Loucy (cell line): ENCODE data around the gene SOD2.

Experiments used
- EZH2phosphoT487 ChIP-seq: fragments of 200-600 bp; IDR thresholded peaks from 2 replicates; pipeline ENCODE4 v1.6.1; 2018; ENCODE audit warnings: antibody characterized with exemption, mild to moderate bottlenecking, moderate library complexity, borderline replicate concordance
- TF ChIP-seq, protein P1 (sequence below): fragments of 200-600 bp; sonication (generic); conservative IDR thresholded peaks from 2 replicates; pipeline ENCODE4 v1.5.1; 2014; ENCODE audit warnings: mild to moderate bottlenecking, antibody characterized with exemption, low read length

- TF ChIP-seq, protein P1, sequence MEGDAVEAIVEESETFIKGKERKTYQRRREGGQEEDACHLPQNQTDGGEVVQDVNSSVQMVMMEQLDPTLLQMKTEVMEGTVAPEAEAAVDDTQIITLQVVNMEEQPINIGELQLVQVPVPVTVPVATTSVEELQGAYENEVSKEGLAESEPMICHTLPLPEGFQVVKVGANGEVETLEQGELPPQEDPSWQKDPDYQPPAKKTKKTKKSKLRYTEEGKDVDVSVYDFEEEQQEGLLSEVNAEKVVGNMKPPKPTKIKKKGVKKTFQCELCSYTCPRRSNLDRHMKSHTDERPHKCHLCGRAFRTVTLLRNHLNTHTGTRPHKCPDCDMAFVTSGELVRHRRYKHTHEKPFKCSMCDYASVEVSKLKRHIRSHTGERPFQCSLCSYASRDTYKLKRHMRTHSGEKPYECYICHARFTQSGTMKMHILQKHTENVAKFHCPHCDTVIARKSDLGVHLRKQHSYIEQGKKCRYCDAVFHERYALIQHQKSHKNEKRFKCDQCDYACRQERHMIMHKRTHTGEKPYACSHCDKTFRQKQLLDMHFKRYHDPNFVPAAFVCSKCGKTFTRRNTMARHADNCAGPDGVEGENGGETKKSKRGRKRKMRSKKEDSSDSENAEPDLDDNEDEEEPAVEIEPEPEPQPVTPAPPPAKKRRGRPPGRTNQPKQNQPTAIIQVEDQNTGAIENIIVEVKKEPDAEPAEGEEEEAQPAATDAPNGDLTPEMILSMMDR, result no peak
- TF ChIP-seq EZH2phosphoT487, result no peak
These were observed 13.7 kb downstream of the SOD2 start for GRCh38 chr6:159679091-159680077.
